H54 (cell line): Measurements from ENCODE around the gene MAPKBP1.
"Not testable (repeated sequence)": the region's sequence is repeated elsewhere in the genome, so short reads cannot be mapped to it uniquely, and the experiment has no call there.

Source experiments
- DNase-seq: peaks from one replicate; pipeline ENCODE4 v3.0.0; 2011; ENCODE audit warnings: low spot score, mixed read lengths; ENCODE audit not compliant: insufficient read length
- FAIRE-seq: peaks from 3 replicates; lab custom pipeline; 2011; peaks lifted over from hg19 to GRCh38; lab: Jason Lieb, UNC
- POLR2A ChIP-seq: IDR thresholded peaks from 2 replicates; pipeline ENCODE4 v1.6.1; 2011; ENCODE audit warnings: low read depth, mild to moderate bottlenecking, low read length

Gene MAPKBP1, protein sequence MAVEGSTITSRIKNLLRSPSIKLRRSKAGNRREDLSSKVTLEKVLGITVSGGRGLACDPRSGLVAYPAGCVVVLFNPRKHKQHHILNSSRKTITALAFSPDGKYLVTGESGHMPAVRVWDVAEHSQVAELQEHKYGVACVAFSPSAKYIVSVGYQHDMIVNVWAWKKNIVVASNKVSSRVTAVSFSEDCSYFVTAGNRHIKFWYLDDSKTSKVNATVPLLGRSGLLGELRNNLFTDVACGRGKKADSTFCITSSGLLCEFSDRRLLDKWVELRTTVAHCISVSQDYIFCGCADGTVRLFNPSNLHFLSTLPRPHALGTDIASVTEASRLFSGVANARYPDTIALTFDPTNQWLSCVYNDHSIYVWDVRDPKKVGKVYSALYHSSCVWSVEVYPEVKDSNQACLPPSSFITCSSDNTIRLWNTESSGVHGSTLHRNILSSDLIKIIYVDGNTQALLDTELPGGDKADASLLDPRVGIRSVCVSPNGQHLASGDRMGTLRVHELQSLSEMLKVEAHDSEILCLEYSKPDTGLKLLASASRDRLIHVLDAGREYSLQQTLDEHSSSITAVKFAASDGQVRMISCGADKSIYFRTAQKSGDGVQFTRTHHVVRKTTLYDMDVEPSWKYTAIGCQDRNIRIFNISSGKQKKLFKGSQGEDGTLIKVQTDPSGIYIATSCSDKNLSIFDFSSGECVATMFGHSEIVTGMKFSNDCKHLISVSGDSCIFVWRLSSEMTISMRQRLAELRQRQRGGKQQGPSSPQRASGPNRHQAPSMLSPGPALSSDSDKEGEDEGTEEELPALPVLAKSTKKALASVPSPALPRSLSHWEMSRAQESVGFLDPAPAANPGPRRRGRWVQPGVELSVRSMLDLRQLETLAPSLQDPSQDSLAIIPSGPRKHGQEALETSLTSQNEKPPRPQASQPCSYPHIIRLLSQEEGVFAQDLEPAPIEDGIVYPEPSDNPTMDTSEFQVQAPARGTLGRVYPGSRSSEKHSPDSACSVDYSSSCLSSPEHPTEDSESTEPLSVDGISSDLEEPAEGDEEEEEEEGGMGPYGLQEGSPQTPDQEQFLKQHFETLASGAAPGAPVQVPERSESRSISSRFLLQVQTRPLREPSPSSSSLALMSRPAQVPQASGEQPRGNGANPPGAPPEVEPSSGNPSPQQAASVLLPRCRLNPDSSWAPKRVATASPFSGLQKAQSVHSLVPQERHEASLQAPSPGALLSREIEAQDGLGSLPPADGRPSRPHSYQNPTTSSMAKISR (N-terminal part only)

DNA sequence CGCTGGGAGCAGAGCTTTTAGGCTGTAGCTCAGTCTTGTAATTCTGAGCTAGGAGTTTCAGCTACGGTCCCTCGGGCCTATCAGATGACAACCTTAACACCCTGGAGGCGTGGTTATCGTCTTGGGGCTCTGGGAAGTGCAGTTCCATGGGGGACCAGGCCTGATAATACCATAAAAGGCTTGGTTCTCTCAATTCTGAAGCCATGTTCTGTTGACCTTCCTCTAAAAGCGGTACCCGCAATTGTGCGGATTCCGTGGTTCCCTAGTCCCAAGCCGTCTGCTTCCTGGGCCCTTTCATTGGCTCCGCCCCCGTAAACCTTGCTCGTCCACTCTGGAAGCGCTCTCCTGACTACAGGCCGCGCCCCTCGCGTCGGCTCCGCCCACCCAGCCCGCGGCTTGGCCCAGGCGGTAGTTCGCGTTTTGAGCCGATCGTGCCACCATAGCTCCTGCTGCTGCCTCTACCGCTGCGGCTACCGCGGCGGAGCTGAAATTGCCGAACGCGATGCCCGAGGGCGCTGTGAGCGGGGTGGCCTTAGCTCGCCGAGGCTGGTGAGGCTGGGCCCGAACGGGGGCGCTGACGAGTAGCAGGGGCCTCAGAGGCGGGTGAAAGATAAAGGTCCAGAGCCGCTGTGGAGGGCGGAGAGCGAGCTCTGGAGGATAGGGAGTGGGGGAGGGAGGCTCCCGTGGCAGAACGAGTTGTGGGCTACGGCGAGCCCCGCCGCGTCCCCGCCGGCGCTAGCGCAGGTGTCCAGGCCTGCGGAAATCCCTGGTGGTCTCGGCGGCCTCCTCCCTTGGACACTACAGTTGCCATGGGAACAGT, at the start of gene MAPKBP1:
Gene MAPKBP1 (plus strand): TSS at position 423 of the 820 bp plus-strand sequence. CDS start 792 bp downstream, outside the sequence.
- DNase-seq (peak; percentile 84), FAIRE-seq (peak; percentile 93)
- peak; percentile 64 for TF ChIP-seq POLR2A

DNA sequence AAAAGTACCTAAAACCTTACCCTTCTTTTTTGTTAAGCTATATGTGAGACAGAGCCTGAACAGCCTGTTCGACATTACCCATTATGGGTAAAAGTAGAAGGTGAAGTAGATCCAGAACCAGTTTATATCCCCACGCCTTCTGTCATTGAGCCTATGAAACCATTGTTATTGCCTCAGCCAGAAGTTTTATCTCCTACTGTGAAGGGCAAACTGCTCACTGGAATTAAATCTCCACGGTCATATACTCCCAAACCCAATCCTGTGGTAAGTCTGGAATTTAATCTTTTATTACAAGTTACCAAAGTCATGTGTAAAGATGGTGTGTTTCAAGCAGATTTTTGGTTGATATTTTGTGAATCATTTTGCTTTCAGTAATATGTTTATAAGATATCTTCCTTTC, 47.1 kb upstream of the MAPKBP1 start:
- FAIRE-seq (peak; percentile 68), DNase-seq (no peak)
- no peak for TF ChIP-seq POLR2A

DNA sequence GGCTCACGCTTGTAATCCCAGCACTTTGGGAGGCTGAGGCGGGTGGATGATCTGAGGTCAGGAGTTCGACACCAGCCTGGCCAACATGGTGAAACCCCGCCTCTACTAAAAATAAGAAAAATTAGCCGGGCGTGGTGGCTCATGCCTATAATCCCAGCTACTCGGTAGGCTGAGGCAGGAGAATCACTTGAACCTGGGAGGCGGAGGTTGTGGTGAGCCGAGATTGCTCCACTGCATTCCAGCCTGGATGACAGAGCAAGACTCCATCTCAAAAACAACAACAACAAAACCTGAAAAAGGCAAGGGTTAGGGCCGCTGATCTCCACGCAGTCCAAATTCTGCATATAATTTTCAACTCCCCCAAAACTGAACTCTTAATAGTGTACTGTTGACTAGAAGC, 46.2 kb upstream of the MAPKBP1 start:
- not testable (repeated sequence) for DNase-seq, FAIRE-seq

DNA sequence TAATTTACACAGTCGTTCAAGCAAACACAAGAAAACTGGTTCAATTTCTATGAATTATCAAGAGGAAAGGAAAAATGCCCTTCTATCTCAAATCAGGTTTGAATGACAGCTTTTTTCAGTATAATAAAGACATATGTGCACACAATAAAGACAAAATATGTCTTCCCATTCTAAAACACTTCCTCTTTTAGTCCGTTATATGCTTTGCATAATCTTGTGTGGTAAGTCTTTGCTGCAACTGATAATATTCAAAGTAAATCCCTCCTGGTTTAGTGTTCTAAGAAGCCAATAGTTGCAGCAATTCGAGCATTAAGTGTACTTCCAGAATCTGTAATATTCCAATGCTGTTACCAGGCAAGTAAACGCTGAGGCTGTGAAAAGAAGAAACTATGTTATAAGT, 43.7 kb upstream of the MAPKBP1 start:
- FAIRE-seq (peak; percentile 30), DNase-seq (no peak)
- TF ChIP-seq POLR2A: no peak

DNA sequence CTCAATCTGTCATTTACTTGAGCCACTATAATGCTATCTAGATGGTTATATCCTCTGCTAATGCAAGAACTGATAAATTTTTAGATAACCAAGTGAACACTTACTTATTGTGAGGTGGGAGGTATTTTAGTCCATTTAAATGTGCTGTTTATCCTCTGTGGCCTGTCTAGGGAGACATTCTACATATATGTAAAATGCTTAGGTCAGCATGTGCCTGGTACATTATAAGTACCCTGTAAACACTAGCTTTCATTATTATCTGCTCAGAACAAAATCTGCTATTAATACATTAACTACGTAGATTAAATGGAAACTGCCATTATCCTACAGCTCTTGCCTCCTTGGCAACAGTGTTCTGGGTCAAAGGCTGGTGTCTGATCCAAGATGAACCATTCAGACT, 41.8 kb upstream of the MAPKBP1 start:
- DNase-seq (no peak), FAIRE-seq (no peak)
- no peak for TF ChIP-seq POLR2A

DNA sequence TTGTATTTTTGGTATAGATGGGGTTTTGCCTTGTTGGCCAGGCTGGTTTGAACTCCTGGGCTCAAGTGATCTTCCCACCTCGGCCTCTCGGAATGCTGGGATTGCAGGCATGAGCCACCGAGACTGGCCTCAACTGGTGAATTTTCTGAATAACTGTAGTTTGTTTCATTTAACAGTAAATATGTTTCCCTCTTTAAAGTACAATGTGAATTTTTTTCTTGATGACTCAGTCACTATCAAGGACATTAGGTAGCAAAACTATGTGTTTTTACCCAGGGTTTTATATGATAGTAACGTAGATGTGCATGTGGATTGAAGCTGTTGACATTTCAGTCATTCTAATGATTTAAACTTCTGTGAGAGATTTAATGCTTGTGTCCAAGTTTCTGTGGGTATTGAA, 40.2 kb upstream of the MAPKBP1 start:
- no peak for TF ChIP-seq POLR2A
- peak; percentile 23 for FAIRE-seq
- DNase-seq: no peak

DNA sequence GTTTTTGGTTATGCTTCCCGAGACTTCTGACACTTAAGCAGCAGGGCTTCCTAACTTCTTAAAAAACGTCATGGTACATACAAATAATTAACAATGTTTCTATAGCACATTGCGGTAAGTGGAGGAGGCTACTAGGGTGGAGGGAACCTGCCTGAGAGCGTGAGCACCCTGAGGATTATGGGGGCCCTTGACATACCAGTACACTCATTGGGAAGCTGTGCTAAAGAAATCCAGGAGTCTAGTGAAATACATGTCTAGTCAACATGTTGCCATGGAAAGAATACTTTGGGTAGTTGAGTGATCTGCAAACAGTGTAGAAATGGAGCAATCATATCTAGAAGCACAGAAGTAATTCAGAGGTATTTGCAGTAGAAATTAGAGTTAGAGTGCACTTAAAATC, 39.2 kb upstream of the MAPKBP1 start:
- FAIRE-seq: no peak
- no peak for DNase-seq
- no peak for TF ChIP-seq POLR2A

DNA sequence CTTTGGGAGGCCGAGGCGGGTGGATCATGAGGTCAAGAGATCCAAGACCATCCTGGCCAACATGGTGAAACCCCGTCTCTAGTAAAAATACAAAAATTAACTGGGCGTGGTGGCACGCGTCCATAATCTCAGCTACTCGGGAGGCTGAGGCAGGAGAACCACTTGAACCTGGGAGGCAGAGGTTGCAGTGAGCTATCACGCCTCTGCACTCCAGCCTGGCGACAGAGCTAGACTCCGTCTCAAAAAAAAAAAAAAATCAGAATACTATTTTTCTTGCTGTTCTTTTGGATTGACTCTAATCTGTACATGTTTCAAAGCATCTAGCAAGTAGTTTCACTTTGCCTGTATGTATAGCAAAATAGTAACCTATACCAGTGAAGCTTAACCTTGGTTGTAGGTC, 38.8 kb upstream of the MAPKBP1 start:
- not testable (repeated sequence) for DNase-seq, FAIRE-seq

DNA sequence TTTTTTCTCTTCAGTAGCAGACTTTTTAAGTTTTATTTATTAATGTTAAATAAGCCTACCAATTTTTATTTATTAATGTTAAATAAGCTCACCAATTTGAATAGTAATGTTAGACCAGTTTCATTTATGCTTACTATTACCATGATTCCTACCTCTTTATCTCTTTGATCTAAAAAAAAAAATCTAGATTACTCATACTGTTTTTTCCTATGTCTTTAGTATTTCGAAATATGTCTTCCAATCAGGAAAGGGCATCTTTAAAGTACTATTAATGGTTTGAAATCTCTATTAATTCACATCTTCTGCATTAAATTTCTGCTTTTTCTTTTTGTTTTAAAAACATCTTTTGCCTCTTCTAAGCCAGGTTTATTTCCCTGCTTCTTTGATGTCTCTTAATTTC, 27.5 kb upstream of the MAPKBP1 start:
- DNase-seq: no peak
- FAIRE-seq: no peak

DNA sequence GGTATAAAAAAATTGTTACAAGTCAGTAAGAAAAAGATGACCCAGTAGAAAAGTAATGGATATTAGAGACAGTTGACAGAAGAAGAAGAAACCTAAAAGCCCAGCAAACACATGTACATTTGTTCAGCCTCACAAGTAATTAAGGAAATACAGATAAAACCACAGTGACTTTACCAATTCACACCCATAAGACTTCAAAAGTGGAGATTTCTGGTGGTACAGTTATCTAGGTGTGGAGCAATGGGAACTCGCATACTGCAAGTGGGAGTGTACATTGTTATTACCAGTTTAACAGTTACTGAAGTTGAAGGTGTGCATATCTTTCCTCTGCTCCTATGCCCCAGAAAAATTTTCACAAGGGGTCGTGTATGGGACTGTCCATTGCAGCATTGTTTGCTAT, 18.1 kb upstream of the MAPKBP1 start:
- no peak for TF ChIP-seq POLR2A
- no peak for FAIRE-seq
- DNase-seq: no peak

More for the DNA sequence above, 27.5 kb upstream of the MAPKBP1 start:
- TF ChIP-seq POLR2A: no peak

DNA sequence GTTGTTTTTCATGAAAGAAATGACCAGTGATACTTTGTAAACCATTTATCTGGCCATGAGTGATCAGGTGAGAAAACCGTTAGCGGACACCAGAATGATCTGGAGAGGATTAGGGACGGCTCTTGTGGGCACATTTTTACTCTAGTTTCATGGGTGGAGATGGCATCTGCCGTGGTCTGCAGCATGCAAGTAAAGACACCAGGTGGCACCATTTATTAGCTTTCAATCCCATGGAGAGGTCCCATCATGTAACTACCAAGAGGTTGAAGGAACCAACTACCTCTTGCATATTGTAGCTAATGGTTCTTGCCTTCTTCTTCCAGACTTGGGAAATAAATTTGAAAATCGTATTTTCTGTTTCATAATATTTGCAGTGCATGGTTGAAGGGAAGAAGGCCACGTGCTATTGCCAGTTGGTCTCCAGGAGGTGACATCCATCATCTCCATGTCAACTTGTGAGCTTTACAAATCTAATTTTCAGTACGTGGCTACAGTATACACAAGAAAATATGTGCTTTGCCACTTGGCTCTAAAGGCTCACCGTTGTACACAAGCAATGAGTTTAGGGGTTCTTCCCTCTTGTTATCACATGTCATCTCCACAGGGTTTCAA, 1.5 kb upstream of the MAPKBP1 start:
- FAIRE-seq (peak; percentile 83), DNase-seq (peak; percentile 44)
- no peak for TF ChIP-seq POLR2A

DNA sequence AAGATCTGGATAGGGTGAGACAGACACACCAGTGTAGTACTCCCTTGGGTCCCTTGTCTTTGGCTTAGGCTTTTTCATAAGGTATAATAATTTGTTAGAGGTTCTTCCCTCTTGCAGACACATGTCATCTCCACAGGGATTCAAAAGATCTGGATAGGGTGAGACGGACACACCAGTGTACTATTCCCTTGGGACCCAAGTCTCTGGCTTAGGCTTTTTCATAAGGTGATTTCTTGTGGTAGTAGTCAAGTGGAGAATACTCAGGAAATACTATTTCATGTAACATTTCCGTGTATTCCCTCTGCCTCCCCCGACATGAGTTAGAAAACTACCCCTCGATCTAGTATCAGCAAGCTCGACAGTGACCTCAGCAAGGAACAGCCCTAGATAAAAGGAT, 954 bp upstream of the MAPKBP1 start:
- no peak for TF ChIP-seq POLR2A
- FAIRE-seq: no peak
- no peak for DNase-seq

DNA sequence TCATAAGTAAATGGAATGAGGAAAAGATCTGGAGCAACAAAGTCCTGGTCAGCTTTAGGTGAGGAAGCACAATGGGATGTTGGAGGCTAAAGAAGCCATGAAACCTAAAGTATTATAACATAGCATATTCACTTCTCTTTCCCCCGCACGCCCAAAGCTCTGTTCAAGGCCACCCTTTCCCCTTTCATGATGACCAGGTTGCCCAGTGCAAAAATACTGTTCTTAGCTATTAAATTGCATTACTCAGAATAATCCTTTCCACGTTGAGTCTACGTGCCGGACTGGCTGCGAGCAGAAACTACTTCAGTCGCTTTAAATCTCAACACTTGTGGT, 589 bp upstream of the MAPKBP1 start:
- FAIRE-seq: no peak

More for the DNA sequence above, 589 bp upstream of the MAPKBP1 start:
- DNase-seq: no peak
- TF ChIP-seq POLR2A: no peak
